Kidney (tissue), 14 donors: ENCODE data around the gene SERINC5. TPM values are rescaled to one million over a fixed set of nuclear protein-coding genes. Genes with fewer than 3 reads are reported as not detected.
A peak's percentile ranks its signal among the peaks of the same experiment; 100 is the strongest.

Experiments used
- DNase-seq, 5 donors: peaks; one replicate each; pipeline ENCODE4 v3.0.0-alpha.2; 2013 to 2020
- FAIRE-seq: peaks from 2 replicates; lab custom pipeline; 2012; peaks lifted over from hg19 to GRCh38; lab: Jason Lieb, UNC
- H3K27ac ChIP-seq, 2 donors: one replicate each; pipeline ENCODE4 v1.7.0; 2013; ENCODE audit warnings: low read depth in 2 of 2, low read length in 2 of 2, inconsistent platforms in 1 of 2
- H3K27me3 ChIP-seq: one replicate; pipeline ENCODE4 v1.7.1; 2013; ENCODE audit warnings: low read length, inconsistent platforms; ENCODE audit not compliant: control insufficient read depth, insufficient read depth
- H3K36me3 ChIP-seq, 3 donors: one replicate each; pipeline versions ENCODE4 v1.7.0 to v1.7.1; 2013; ENCODE audit warnings: low read length in 3 of 3, control low read depth in 1 of 3, inconsistent platforms in 1 of 3; ENCODE audit not compliant: insufficient read depth in 3 of 3, control insufficient read depth in 2 of 3
- H3K4me1 ChIP-seq, 3 donors: one replicate each; pipeline versions ENCODE4 v1.7.0 to v1.7.1; 2013; ENCODE audit warnings: low read length in 3 of 3, inconsistent platforms in 1 of 3, low read depth in 1 of 3; ENCODE audit not compliant: control insufficient read depth in 2 of 3, insufficient read depth in 2 of 3
- H3K4me3 ChIP-seq, 3 donors: one replicate each; pipeline versions ENCODE4 v1.7.0 to v1.8.1; 2013; ENCODE audit warnings: low read length in 3 of 3, control low read depth in 1 of 3, inconsistent platforms in 1 of 3
- H3K9ac ChIP-seq, 3 donors: one replicate each; pipeline versions ENCODE4 v1.7.0 to v1.7.1; 2013; ENCODE audit warnings: low read length in 3 of 3, control low read depth in 1 of 3, inconsistent platforms in 1 of 3
- H3K9me3 ChIP-seq, 3 donors: one replicate each; pipeline versions ENCODE4 v1.7.0 to v1.7.1; 2013; ENCODE audit warnings: low read length in 3 of 3, control low read depth in 1 of 3, inconsistent platforms in 1 of 3; ENCODE audit not compliant: control insufficient read depth in 2 of 3, insufficient read depth in 1 of 3
- intact Hi-C: fragments of 100-400 bp; cut with DNase I; formaldehyde crosslinking; loops from one replicate; pipeline ENCODE4 v1.11.1; 2022
- polyA plus RNA-seq: library from polyadenylated mRNA; stranded (reverse); fragments of 350-450 nt; fragmentation: Illumina TruSeq; extraction: RNeasy Lipid Tissue Mini Kit (QIAGEN cat#74804); gene quantifications from one replicate; pipeline ENCODE4 v1.2.3, GENCODE V29; 2014; ENCODE audit warnings: low read depth, low replicate concordance; ENCODE audit not compliant: insufficient read depth
- total RNA-seq: library from RNA; stranded (reverse); fragmentation: NEBNext Ultra II Directional; extraction: Animal tissue kit (Norgen Biotek cat#: 25700); gene quantifications from one replicate; pipeline ENCODE4 v1.2.1, GENCODE V29; 2021
- TF ChIP-seq, protein P1 (sequence below): IDR thresholded peaks from 3 replicates; pipeline ENCODE4 v1.5.1; 2012; ENCODE audit warnings: mild to moderate bottlenecking, moderate library complexity, borderline replicate concordance; ENCODE audit not compliant: insufficient read depth; ENCODE audit errors: extremely low read depth
- donor health status: control.
- donor health status: control.
- donor health status: control.
- donor health status: control.
- donor health status: control.
- donor health status: DM: yes; HTN: yes; CAD: no.
- donor health status: Normal renal cell carcinoma (clear cell type).

The SERINC5 gene
- total and polyA plus RNA-seq, 2 donors from 2014 or later = 3.9 to 23.8 TPM

DNA sequence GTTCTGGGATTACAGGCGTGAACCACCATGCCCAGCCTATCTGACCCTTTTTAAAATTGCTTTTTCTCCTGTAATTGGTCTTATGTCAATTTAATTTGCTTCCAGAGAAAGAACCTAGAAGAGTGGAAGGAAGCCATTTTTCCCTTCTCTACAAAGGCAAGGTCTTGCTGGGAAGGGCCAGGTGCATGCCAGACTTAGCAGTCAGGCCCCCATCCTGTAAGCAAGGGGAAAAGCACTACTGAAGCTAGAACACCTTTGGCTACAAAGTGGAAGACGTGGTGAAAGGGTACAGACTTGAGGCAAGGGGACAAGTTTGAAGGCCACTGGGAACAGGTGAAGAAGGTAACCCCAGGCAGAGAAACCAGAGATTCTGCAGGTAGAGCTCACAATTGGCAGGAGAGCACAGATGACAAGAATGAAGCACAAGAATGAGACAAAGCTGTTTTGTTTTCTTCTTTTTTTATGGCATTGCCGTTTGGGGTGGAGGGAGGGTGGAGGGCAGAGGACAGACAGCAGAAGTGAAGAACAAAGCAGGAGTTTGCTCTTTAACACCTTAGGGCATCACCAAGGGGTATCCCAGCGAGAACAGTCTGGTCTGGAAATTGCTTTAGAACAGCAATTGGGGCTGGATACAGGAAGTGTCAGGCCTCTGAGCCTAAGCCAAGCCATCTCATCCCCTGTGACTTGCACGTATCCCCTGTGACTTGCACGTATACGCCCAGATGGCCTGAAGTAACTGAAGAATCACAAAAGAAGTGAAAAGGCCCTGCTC is 72.9 kb downstream of the SERINC5 start:
- DNase-seq (no peak), FAIRE-seq (no peak)
- peaks cover 2 to 7% (median 5%) of the 10 kb centered on the region in 3 donors for H3K4me1 ChIP-seq
- H3K9ac ChIP-seq = no peak overlapping the region
- no peaks in the 10 kb centered on the region for H3K27me3 ChIP-seq
- H3K27ac ChIP-seq = no peak overlapping the region
- TF ChIP-seq, protein P1, sequence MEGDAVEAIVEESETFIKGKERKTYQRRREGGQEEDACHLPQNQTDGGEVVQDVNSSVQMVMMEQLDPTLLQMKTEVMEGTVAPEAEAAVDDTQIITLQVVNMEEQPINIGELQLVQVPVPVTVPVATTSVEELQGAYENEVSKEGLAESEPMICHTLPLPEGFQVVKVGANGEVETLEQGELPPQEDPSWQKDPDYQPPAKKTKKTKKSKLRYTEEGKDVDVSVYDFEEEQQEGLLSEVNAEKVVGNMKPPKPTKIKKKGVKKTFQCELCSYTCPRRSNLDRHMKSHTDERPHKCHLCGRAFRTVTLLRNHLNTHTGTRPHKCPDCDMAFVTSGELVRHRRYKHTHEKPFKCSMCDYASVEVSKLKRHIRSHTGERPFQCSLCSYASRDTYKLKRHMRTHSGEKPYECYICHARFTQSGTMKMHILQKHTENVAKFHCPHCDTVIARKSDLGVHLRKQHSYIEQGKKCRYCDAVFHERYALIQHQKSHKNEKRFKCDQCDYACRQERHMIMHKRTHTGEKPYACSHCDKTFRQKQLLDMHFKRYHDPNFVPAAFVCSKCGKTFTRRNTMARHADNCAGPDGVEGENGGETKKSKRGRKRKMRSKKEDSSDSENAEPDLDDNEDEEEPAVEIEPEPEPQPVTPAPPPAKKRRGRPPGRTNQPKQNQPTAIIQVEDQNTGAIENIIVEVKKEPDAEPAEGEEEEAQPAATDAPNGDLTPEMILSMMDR = no peak
- H3K36me3 ChIP-seq = no peaks in the 10 kb centered on the region
- H3K9me3 ChIP-seq = no peaks in the 10 kb centered on the region
- intact Hi-C loops = no loop called here
- no peak overlapping the region for H3K4me3 ChIP-seq

DNA sequence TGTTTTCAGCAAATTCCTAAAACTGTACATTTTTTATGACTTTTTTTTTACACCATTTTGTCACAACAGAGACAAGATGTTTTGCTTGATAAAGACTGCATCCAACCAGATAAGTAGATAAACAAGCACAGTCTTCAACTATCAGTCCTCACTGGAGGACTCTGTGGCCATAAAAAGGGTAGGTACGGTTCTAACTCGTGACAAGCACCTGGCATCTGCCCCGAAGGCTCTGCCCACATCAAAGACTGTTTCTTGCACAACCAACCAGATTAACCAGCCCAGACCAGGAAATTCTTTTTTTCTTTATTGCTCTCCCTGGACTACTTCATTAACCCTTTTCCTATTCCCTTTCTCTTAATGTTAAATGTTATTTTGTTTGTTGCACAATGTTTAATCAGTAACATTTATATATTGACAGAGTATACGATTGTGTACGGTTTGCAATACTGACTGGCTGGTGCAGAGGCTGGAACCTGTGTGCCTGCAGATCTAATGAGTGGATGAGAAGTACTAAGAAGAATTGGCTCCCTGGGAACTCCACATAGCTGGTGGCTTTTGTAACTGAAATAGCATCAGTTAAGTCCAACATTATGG is 74.1 kb downstream of the SERINC5 start:
- Histone ChIP-seq H3K9ac (no peak overlapping the region), H3K27ac (peak overlapping the region in 1 of 2 donors; percentile 17), H3K4me3 (no peak overlapping the region), H3K27me3 (no peaks in the 10 kb centered on the region), H3K36me3 (no peaks in the 10 kb centered on the region), H3K9me3 (no peaks in the 10 kb centered on the region), H3K4me1 (peaks cover 2 to 5% (median 5%) of the 10 kb centered on the region in 3 donors)
- no peak for FAIRE-seq
- DNase-seq = peak in 1 of 5 donors; percentile 80
- intact Hi-C loops = no loop called here
- TF ChIP-seq, protein P1 = no peak

DNA sequence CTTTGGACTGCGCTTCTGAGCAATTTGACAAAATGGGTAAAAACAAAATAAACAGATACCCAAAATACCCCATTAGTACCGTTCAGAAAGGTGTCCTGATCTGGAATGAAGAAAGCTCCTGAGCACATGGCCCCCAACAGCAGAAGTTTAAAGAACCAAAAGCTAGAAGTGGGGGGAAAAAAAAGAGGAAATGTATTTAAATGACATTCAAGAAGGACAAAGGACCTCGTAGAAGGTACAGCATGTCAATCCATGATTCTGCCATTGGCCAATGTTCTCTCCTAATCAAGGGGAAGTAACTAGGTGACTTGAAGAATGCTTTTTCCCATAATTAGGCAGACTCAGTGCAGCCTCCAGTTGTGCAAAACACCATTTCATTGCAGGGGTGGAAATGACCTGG is 78.6 kb downstream of the SERINC5 start:
- no peak overlapping the region for H3K27ac ChIP-seq
- DNase-seq (no peak), FAIRE-seq (no peak)
- H3K27me3 ChIP-seq = no peaks in the 10 kb centered on the region
- H3K9ac ChIP-seq = no peak overlapping the region
- H3K4me1 ChIP-seq = peaks cover 0 to 5% (median 3%) of the 10 kb centered on the region in 3 donors
- intact Hi-C loops = no loop called here
- peaks cover 0 to 2% (median 0%) of the 10 kb centered on the region in 3 donors for H3K36me3 ChIP-seq
- no peaks in the 10 kb centered on the region for H3K9me3 ChIP-seq
- no peak overlapping the region for H3K4me3 ChIP-seq
- TF ChIP-seq, protein P1 = no peak
